Measurements from ENCODE around the gene CLASP1.
"Not testable (repeated sequence)": the region's sequence is repeated elsewhere in the genome, so short reads cannot be mapped to it uniquely, and the experiment has no call there.

The CLASP1 gene

GRCh38 chr2:121649149-121649595, at the start of gene CLASP1:
Gene CLASP1 (minus strand): TSS chr2:121649462. CDS start chr2:121605895, 43,567 bp downstream.
- peak; percentile 88 for DNase-seq (ENCODE audit: low read depth, low spot score)

GRCh38 chr2:121698318-121698930, 49.2 kb upstream of the CLASP1 start:
- DNase-seq (ENCODE audit: low read depth, low spot score): no peak

GRCh38 chr2:121697108-121697631, 47.9 kb upstream of the CLASP1 start:
- no peak for DNase-seq (ENCODE audit: low read depth, low spot score)

GRCh38 chr2:121696410-121696930, 47.2 kb upstream of the CLASP1 start:
- no peak for DNase-seq (ENCODE audit: low read depth, low spot score)

- DNase-seq (ENCODE audit: low read depth, low spot score): no peak
Observed at GRCh38 chr2:121695171-121695451, 45.8 kb upstream of the CLASP1 start.

GRCh38 chr2:121694398-121695170, 45.3 kb upstream of the CLASP1 start:
- DNase-seq (ENCODE audit: low read depth, low spot score): no peak

GRCh38 chr2:121690572-121690971, 41.3 kb upstream of the CLASP1 start:
- DNase-seq (ENCODE audit: low read depth, low spot score): not testable (repeated sequence)

GRCh38 chr2:121690095-121690494, 40.8 kb upstream of the CLASP1 start:
- no peak for DNase-seq (ENCODE audit: low read depth, low spot score)

- peak; percentile 21 for DNase-seq (ENCODE audit: low read depth, low spot score)
Observed at GRCh38 chr2:121689356-121689755, 40.1 kb upstream of the CLASP1 start.

- DNase-seq (ENCODE audit: low read depth, low spot score): no peak
Observed at GRCh38 chr2:121688820-121689219, 39.6 kb upstream of the CLASP1 start.

- no peak for DNase-seq (ENCODE audit: low read depth, low spot score)
Observed at GRCh38 chr2:121686902-121687301, 37.6 kb upstream of the CLASP1 start.

GRCh38 chr2:121686218-121686617, 37.0 kb upstream of the CLASP1 start:
- DNase-seq (ENCODE audit: low read depth, low spot score): no peak

GRCh38 chr2:121682396-121683298, 33.4 kb upstream of the CLASP1 start:
- no peak for DNase-seq (ENCODE audit: low read depth, low spot score)

- DNase-seq (ENCODE audit: low read depth, low spot score): no peak
Observed at GRCh38 chr2:121677855-121678254, 28.6 kb upstream of the CLASP1 start.

- DNase-seq (ENCODE audit: low read depth, low spot score): not testable (repeated sequence)
Observed at GRCh38 chr2:121671621-121672020, 22.4 kb upstream of the CLASP1 start.

GRCh38 chr2:121670181-121670580, 20.9 kb upstream of the CLASP1 start:
- DNase-seq (ENCODE audit: low read depth, low spot score): no peak

GRCh38 chr2:121667618-121668017, 18.4 kb upstream of the CLASP1 start:
- DNase-seq (ENCODE audit: low read depth, low spot score): no peak

GRCh38 chr2:121666042-121666441, 16.8 kb upstream of the CLASP1 start:
- DNase-seq (ENCODE audit: low read depth, low spot score): no peak

GRCh38 chr2:121665504-121665903, 16.2 kb upstream of the CLASP1 start:
- no peak for DNase-seq (ENCODE audit: low read depth, low spot score)

- DNase-seq (ENCODE audit: low read depth, low spot score): no peak
Observed at GRCh38 chr2:121664713-121665112, 15.5 kb upstream of the CLASP1 start.

GRCh38 chr2:121664086-121664485, 14.8 kb upstream of the CLASP1 start:
- no peak for DNase-seq (ENCODE audit: low read depth, low spot score)

GRCh38 chr2:121663434-121663833, 14.2 kb upstream of the CLASP1 start:
- DNase-seq (ENCODE audit: low read depth, low spot score): no peak

Data from brain pericyte (primary cell).